ENCODE results near the gene TMEM134.

Gene TMEM134

GRCh38 chr11:67428052-67429001 lies 40.7 kb downstream of the TMEM134 start, which contains the start of gene RPS6KB2:
Gene RPS6KB2 (plus strand): TSS chr11:67428494. CDS start chr11:67428546, 52 bp downstream.
- TF ChIP-seq REST (IDR thresholded peaks at IDR 0.05; ENCODE audit: insufficient read depth in 1 of 2, low read depth in 2 of 2, low read length in 2 of 2) (peak in 1 of 2 experiments; percentile 20; a peak in 1 of 4 replicates), TAF1 (IDR thresholded peaks at IDR 0.05; ENCODE audit: borderline replicate concordance, insufficient read depth, low read length) (peak; percentile 75; the same call in 1 of the 2 replicates), POLR2AphosphoS5 (IDR thresholded peaks at IDR 0.05; ENCODE audit: low read depth, low read length) (peak; percentile 96), SIN3A (IDR thresholded peaks at IDR 0.05; ENCODE audit: borderline replicate concordance, insufficient read depth, low read length) (peak; percentile 94; the same call in 1 of the 2 replicates), FOXP2 (optimal IDR thresholded peaks at IDR 0.05; ENCODE audit: borderline replicate concordance, extremely low read depth, extremely low read length, insufficient read depth) (peak; percentile 95)

- no peak for TF ChIP-seq POLR2AphosphoS5 (IDR thresholded peaks at IDR 0.05; ENCODE audit: low read depth, low read length)
- no peak for TF ChIP-seq FOXP2 (optimal IDR thresholded peaks at IDR 0.05; ENCODE audit: borderline replicate concordance, extremely low read depth, extremely low read length, insufficient read depth)
- TF ChIP-seq SIN3A (IDR thresholded peaks at IDR 0.05; ENCODE audit: borderline replicate concordance, insufficient read depth, low read length) = no peak
- no peak for TF ChIP-seq REST (IDR thresholded peaks at IDR 0.05; ENCODE audit: insufficient read depth in 1 of 2, low read depth in 2 of 2, low read length in 2 of 2)
- no peak for TF ChIP-seq TAF1 (IDR thresholded peaks at IDR 0.05; ENCODE audit: borderline replicate concordance, insufficient read depth, low read length)
These were observed 45.0 kb downstream of the TMEM134 start for GRCh38 chr11:67423891-67424613.

GRCh38 chr11:67423466-67423865 lies 45.6 kb downstream of the TMEM134 start:
- TF ChIP-seq TAF1 (IDR thresholded peaks at IDR 0.05; ENCODE audit: borderline replicate concordance, insufficient read depth, low read length) (no peak), SIN3A (IDR thresholded peaks at IDR 0.05; ENCODE audit: borderline replicate concordance, insufficient read depth, low read length) (no peak), POLR2AphosphoS5 (IDR thresholded peaks at IDR 0.05; ENCODE audit: low read depth, low read length) (no peak), REST (IDR thresholded peaks at IDR 0.05; ENCODE audit: insufficient read depth in 1 of 2, low read depth in 2 of 2, low read length in 2 of 2) (no peak), FOXP2 (optimal IDR thresholded peaks at IDR 0.05; ENCODE audit: borderline replicate concordance, extremely low read depth, extremely low read length, insufficient read depth) (no peak)

GRCh38 chr11:67422891-67423290 lies 46.2 kb downstream of the TMEM134 start:
- TF ChIP-seq POLR2AphosphoS5 (IDR thresholded peaks at IDR 0.05; ENCODE audit: low read depth, low read length) (no peak), REST (IDR thresholded peaks at IDR 0.05; ENCODE audit: insufficient read depth in 1 of 2, low read depth in 2 of 2, low read length in 2 of 2) (no peak), TAF1 (IDR thresholded peaks at IDR 0.05; ENCODE audit: borderline replicate concordance, insufficient read depth, low read length) (no peak), FOXP2 (optimal IDR thresholded peaks at IDR 0.05; ENCODE audit: borderline replicate concordance, extremely low read depth, extremely low read length, insufficient read depth) (no peak), SIN3A (IDR thresholded peaks at IDR 0.05; ENCODE audit: borderline replicate concordance, insufficient read depth, low read length) (no peak)
